Mononuclear cell (primary cell): Measurements from ENCODE around the gene ATPAF2. TPM values are rescaled to one million over a fixed set of nuclear protein-coding genes. Genes with fewer than 3 reads are reported as not detected.

ENCODE experiments used
- H3K27me3 ChIP-seq: 2 replicates; pipeline ENCODE4 v1.6.0; 2011; ENCODE audit warnings: low read length, control low read depth; ENCODE audit not compliant: insufficient read depth
- H3K4me1 ChIP-seq: 2 replicates; pipeline ENCODE4 v1.5.1; 2011; ENCODE audit warnings: mild to moderate bottlenecking, low read length, control low read depth; ENCODE audit not compliant: insufficient read depth
- H3K4me3 ChIP-seq: 2 replicates; pipeline ENCODE4 v1.5.1; 2011; ENCODE audit warnings: mild to moderate bottlenecking, low read length, moderate library complexity
- H3K9me3 ChIP-seq: 2 replicates; pipeline ENCODE4 v1.5.1; 2011; ENCODE audit warnings: low read depth, mild to moderate bottlenecking, control low read depth, low read length
- total RNA-seq: library from RNA; depleted of rRNA; stranded (reverse); fragments of >200 nt; gene quantifications from one replicate; pipeline ENCODE4 v1.2.3, GENCODE V29; 2012

ATPAF2 gene
- total RNA-seq, 1 donor = 19.9 TPM

- peaks cover 25% of the 10 kb centered on the region for H3K4me1 ChIP-seq
- H3K27me3 ChIP-seq = no peaks in the 10 kb centered on the region
- H3K9me3 ChIP-seq = no peaks in the 10 kb centered on the region
- no peak overlapping the region for H3K4me3 ChIP-seq
These were observed 11.7 kb downstream of the ATPAF2 start for GRCh38 chr17:18027280-18027679.

- no peaks in the 10 kb centered on the region for H3K27me3 ChIP-seq
- H3K4me1 ChIP-seq = peaks cover 20% of the 10 kb centered on the region
- no peaks in the 10 kb centered on the region for H3K9me3 ChIP-seq
- no peak overlapping the region for H3K4me3 ChIP-seq
These were observed 12.8 kb downstream of the ATPAF2 start for GRCh38 chr17:18025945-18026776.

- no peaks in the 10 kb centered on the region for H3K27me3 ChIP-seq
These were observed 13.6 kb downstream of the ATPAF2 start for GRCh38 chr17:18025241-18025944.

GRCh38 chr17:18021372-18021771, 17.6 kb downstream of the ATPAF2 start:
- Histone ChIP-seq H3K4me1 (peaks cover 13% of the 10 kb centered on the region), H3K9me3 (no peaks in the 10 kb centered on the region), H3K4me3 (no peak overlapping the region), H3K27me3 (no peaks in the 10 kb centered on the region)

More at GRCh38 chr17:18025241-18025944, 13.6 kb downstream of the ATPAF2 start:
- peaks cover 20% of the 10 kb centered on the region for H3K4me1 ChIP-seq
- no peaks in the 10 kb centered on the region for H3K9me3 ChIP-seq
- H3K4me3 ChIP-seq = no peak overlapping the region

GRCh38 chr17:18020971-18021370, 18.0 kb downstream of the ATPAF2 start:
- H3K9me3 ChIP-seq = no peaks in the 10 kb centered on the region
- H3K4me3 ChIP-seq = no peak overlapping the region
- H3K27me3 ChIP-seq = no peaks in the 10 kb centered on the region
- peaks cover 9% of the 10 kb centered on the region for H3K4me1 ChIP-seq

- no peaks in the 10 kb centered on the region for H3K4me1 ChIP-seq
- H3K4me3 ChIP-seq = no peak overlapping the region
- no peaks in the 10 kb centered on the region for H3K9me3 ChIP-seq
- no peaks in the 10 kb centered on the region for H3K27me3 ChIP-seq
These were observed 19.2 kb downstream of the ATPAF2 start for GRCh38 chr17:18019838-18020154.

- no peaks in the 10 kb centered on the region for H3K27me3 ChIP-seq
- no peaks in the 10 kb centered on the region for H3K9me3 ChIP-seq
- H3K4me3 ChIP-seq = no peak overlapping the region
- H3K4me1 ChIP-seq = no peaks in the 10 kb centered on the region
These were observed 20.5 kb downstream of the ATPAF2 start for GRCh38 chr17:18018411-18018921.

- no peaks in the 10 kb centered on the region for H3K27me3 ChIP-seq
- no peaks in the 10 kb centered on the region for H3K9me3 ChIP-seq
- H3K4me3 ChIP-seq = no peak overlapping the region
- no peaks in the 10 kb centered on the region for H3K4me1 ChIP-seq
These were observed 21.0 kb downstream of the ATPAF2 start for GRCh38 chr17:18017958-18018357.

GRCh38 chr17:18016426-18016825, 22.5 kb downstream of the ATPAF2 start:
- no peak overlapping the region for H3K4me3 ChIP-seq
- no peaks in the 10 kb centered on the region for H3K4me1 ChIP-seq
- H3K9me3 ChIP-seq = no peaks in the 10 kb centered on the region
- no peaks in the 10 kb centered on the region for H3K27me3 ChIP-seq

GRCh38 chr17:18015593-18015992, 23.4 kb downstream of the ATPAF2 start:
- no peaks in the 10 kb centered on the region for H3K4me1 ChIP-seq
- no peak overlapping the region for H3K4me3 ChIP-seq
- H3K27me3 ChIP-seq = no peaks in the 10 kb centered on the region
- no peaks in the 10 kb centered on the region for H3K9me3 ChIP-seq

- Histone ChIP-seq H3K9me3 (no peaks in the 10 kb centered on the region), H3K4me3 (no peak overlapping the region), H3K4me1 (no peaks in the 10 kb centered on the region), H3K27me3 (no peaks in the 10 kb centered on the region)
These were observed 25.0 kb downstream of the ATPAF2 start for GRCh38 chr17:18014006-18014405.

- no peaks in the 10 kb centered on the region for H3K27me3 ChIP-seq
- no peaks in the 10 kb centered on the region for H3K4me1 ChIP-seq
- no peaks in the 10 kb centered on the region for H3K9me3 ChIP-seq
- no peak overlapping the region for H3K4me3 ChIP-seq
These were observed 27.7 kb downstream of the ATPAF2 start for GRCh38 chr17:18011286-18011685.

- H3K4me3 ChIP-seq = no peak overlapping the region
- no peaks in the 10 kb centered on the region for H3K27me3 ChIP-seq
- no peaks in the 10 kb centered on the region for H3K9me3 ChIP-seq
- H3K4me1 ChIP-seq = no peaks in the 10 kb centered on the region
These were observed 29.2 kb downstream of the ATPAF2 start for GRCh38 chr17:18009609-18010420.

- Histone ChIP-seq H3K4me1 (no peaks in the 10 kb centered on the region), H3K9me3 (no peaks in the 10 kb centered on the region), H3K27me3 (no peaks in the 10 kb centered on the region), H3K4me3 (no peak overlapping the region)
These were observed 30.3 kb downstream of the ATPAF2 start for GRCh38 chr17:18008496-18009268.
